GM21529 (cell line): ENCODE measurements around the gene ESR1.

ENCODE experiments used
- ATAC-seq: cut with Tn5 transposase; IDR thresholded peaks from one replicate; pipeline ENCODE4 v1.9.1; 2021; ENCODE audit not compliant: unreplicated experiment

The ESR1 gene

GRCh38 chr6:151807513-151808370, at the start of gene ESR1:
TSS of gene ESR1 (plus strand) at chr6:151807682. CDS start at chr6:151807913, 231 bp downstream.
- no peak for ATAC-seq

- ATAC-seq = no peak
Observed at GRCh38 chr6:151760486-151760885, 47.0 kb upstream of the ESR1 start.

DNA sequence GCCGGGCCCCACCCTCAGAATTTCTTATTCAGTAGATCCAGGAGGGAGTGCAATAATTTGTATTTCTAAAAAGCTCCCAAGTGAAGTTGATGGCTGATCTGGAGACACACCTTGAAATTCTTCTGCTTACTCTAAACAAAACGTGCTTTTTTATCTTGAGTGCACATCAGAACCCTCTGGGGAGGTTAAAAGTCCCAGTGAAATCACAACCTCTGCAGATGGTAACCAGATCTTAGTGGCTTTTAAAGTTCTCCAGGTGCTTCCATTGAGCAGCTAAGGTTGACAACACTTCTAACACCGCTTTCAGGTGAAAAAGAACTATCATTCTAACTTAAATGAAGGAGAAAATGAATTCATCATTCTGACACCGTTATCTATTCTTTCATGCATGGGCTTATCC, 45.6 kb upstream of the ESR1 start:
- no peak for ATAC-seq

DNA sequence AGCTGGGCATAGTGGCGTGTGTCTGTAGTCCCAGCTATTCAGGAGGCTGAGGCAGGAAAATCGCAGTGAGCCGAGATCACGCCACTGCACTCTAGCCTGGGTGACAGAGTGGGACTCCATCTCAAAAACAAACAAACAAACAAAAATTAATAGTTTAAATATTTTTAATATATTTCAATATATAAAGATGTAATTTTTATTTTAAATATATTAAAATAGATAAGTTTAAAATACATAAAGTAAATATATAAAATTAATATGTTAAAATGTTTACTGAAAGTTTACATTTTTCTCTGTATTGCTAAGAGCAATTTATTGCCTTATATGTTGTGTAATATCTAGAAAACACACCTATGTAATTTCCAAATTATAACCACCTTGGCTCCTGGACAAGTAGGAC, 44.7 kb upstream of the ESR1 start:
- ATAC-seq = no peak

- no peak for ATAC-seq
Observed at GRCh38 chr6:151763303-151763702, 44.2 kb upstream of the ESR1 start.

DNA sequence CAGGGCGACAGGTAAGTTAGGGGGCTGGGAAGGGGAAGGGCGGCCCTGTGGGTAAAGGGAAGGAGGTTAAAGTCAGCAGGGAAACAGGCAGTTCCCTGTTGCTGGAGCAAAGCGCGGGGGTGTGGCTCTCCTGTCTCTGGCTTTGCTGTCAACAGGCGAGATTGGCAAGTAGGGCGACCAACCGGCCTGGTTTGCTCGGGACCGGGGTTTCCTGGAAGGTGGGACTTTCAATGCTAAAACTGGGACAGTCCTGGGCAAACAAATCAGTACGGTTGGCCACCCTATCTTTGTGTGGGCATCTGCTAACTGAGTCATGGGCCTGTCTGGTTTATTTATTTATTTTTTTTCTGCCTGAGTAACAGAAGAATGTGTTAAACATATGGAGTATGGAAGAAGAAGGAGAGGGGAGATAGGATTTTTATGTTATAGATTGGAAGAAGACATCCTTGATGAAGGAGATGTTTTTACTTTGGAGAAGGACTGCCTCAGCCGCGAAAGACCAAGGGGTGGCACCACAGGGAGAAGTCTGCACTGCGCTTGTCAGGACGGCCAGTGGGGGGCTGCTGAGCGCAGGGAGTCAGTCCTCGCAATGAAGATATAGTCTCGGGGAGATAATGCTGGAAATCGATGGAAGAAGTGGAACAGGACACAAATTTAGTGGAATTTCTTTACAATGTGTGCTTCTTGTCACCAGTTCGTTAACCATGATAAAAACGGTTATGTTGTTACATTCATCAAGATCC, 43.4 kb upstream of the ESR1 start:
- peak; percentile 83 for ATAC-seq

- ATAC-seq = peak; percentile 70
Observed at GRCh38 chr6:151765444-151765886, 42.0 kb upstream of the ESR1 start.

GRCh38 chr6:151772446-151772845, 35.0 kb upstream of the ESR1 start:
- no peak for ATAC-seq

DNA sequence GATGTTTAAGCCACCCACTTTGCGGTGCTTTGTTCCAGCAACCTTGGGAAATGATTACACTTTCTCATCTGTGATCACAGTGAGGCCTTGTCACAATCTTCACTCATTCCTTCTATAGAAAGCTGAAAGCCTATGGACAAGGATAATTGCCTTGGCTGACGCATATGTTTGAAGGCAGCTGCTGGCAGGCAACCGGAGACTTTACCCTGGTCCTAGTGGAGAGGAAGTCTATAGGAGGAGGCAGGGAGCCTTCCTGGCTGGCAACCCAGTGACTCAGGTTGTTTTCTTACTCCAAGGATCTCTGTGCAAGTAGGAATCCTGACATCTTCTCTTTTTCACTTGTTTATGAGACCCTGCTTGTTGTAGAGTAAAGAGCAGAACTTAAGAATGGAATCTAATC, 34.1 kb upstream of the ESR1 start:
- no peak for ATAC-seq

DNA sequence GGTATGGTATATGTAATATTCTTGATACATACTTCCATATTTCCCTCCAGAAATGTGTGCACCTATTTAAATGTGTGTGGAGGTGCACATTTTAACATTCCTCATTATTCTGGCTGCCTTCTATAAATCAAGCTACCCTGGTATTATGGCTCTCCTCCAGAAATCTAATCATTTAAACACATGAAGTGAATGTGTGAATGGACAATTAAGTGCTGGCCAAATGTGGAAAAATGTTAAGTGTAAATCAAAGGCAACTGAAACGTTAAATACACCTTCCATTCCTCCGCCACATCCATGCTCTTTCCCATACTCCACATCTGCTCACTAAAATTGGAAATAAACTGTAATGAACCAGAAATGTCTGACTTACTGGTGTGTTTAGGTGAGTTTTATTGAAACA, 24.9 kb upstream of the ESR1 start:
- no peak for ATAC-seq

- no peak for ATAC-seq
Observed at GRCh38 chr6:151783692-151784091, 23.8 kb upstream of the ESR1 start.

- ATAC-seq = no peak
Observed at GRCh38 chr6:151784441-151785214, 22.9 kb upstream of the ESR1 start.

- ATAC-seq = no peak
Observed at GRCh38 chr6:151796842-151797530, 10.5 kb upstream of the ESR1 start.

- no peak for ATAC-seq
Observed at GRCh38 chr6:151803743-151804142, 3.7 kb upstream of the ESR1 start.

- no peak for ATAC-seq
Observed at GRCh38 chr6:151804585-151805285, 2.7 kb upstream of the ESR1 start.

DNA sequence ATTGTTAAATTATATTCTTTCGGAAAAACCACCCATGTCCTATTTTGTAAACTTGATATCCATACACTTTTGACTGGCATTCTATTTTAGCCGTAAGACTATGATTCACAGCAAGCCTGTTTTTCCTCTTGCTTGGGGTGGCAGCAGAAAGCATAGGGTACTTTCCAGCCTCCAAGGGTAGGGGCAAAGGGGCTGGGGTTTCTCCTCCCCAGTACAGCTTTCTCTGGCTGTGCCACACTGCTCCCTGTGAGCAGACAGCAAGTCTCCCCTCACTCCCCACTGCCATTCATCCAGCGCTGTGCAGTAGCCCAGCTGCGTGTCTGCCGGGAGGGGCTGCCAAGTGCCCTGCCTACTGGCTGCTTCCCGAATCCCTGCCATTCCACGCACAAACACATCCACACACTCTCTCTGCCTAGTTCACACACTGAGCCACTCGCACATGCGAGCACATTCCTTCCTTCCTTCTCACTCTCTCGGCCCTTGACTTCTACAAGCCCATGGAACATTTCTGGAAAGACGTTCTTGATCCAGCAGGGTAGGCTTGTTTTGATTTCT, 2.1 kb upstream of the ESR1 start:
- ATAC-seq = no peak

DNA sequence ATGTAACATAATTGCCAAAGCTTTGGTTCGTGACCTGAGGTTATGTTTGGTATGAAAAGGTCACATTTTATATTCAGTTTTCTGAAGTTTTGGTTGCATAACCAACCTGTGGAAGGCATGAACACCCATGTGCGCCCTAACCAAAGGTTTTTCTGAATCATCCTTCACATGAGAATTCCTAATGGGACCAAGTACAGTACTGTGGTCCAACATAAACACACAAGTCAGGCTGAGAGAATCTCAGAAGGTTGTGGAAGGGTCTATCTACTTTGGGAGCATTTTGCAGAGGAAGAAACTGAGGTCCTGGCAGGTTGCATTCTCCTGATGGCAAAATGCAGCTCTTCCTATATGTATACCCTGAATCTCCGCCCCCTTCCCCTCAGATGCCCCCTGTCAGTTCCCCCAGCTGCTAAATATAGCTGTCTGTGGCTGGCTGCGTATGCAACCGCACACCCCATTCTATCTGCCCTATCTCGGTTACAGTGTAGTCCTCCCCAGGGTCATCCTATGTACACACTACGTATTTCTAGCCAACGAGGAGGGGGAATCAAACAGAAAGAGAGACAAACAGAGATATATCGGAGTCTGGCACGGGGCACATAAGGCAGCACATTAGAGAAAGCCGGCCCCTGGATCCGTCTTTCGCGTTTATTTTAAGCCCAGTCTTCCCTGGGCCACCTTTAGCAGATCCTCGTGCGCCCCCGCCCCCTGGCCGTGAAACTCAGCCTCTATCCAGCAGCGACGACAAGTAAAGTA, 547 bp upstream of the ESR1 start:
- no peak for ATAC-seq

DNA sequence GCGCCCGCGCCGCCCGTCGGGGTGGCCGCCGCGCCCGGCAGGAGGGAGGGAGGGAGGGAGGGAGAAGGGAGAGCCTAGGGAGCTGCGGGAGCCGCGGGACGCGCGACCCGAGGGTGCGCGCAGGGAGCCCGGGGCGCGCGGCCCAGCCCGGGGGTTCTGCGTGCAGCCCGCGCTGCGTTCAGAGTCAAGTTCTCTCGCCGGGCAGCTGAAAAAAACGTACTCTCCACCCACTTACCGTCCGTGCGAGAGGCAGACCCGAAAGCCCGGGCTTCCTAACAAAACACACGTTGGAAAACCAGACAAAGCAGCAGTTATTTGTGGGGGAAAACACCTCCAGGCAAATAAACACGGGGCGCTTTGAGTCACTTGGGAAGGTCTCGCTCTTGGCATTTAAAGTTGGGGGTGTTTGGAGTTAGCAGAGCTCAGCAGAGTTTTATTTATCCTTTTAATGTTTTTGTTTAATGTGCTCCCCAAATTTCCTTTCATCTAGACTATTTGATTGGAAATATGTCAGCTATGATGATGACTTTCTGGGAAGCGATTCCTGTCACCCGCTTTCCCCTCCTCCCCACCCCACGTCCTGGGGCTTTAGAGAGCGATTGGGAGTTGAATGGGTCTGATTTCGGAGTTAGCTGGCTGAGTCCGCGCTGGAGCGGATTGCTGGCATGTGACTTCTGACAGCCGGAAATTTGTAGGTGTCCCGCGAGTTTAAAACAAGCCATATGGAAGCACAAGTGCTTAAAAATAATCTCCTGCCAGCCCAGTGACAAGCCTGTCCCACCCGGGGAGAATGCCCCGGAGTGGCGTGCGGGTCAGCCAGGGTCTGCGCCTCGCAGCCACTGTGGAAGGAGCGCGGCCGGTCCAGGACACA, 1.1 kb downstream of the ESR1 start:
- no peak for ATAC-seq
